WTC11 (cell line): Measurements from ENCODE around the gene RUNX2. TPM values are rescaled to one million over a fixed set of nuclear protein-coding genes. Genes with fewer than 3 reads are reported as not detected.

Source experiments
- ATAC-seq: fragments of 200-7000 bp; cut with Tn5 transposase; 2 replicates; pipeline ENCODE4 v1.10.0; 2021; ENCODE audit warnings: mild to moderate bottlenecking, moderate library complexity
- CTCF ChIA-PET: fragments of 300-600 bp; sonication (Branson Sonifier 250); formaldehyde crosslinking; loops from one replicate; lab custom pipeline; 2021; ENCODE audit warnings: antibody characterized with exemption; lab: Charles Lee
- POLR2A ChIA-PET: fragments of 350-600 bp; sonication (Branson Sonifier 250); formaldehyde crosslinking; loops from one replicate; lab custom pipeline; 2021; ENCODE audit warnings: antibody characterized with exemption; lab: Charles Lee
- DNase-seq: peaks from one replicate; pipeline ENCODE4 v3.0.0; 2021; ENCODE audit warnings: low spot score
- H3K27ac Mint-ChIP-seq: 2 replicates; pipeline ENCODE4 v1.8.0; 2021; ENCODE audit warnings: mixed read lengths
- H3K27me3 Mint-ChIP-seq: 2 replicates; pipeline ENCODE4 v1.8.0; 2021; ENCODE audit warnings: low read depth, mild to moderate bottlenecking, moderate library complexity, mixed read lengths
- H3K36me3 Mint-ChIP-seq: 2 replicates; pipeline ENCODE4 v1.8.0; 2021; ENCODE audit warnings: mixed read lengths
- H3K4me1 Mint-ChIP-seq: 2 replicates; pipeline ENCODE4 v1.8.0; 2022; ENCODE audit warnings: mixed read lengths
- H3K4me3 Mint-ChIP-seq: 2 replicates; pipeline ENCODE4 v1.8.0; 2021; ENCODE audit warnings: mild to moderate bottlenecking, moderate library complexity, mixed read lengths
- H3K9me3 Mint-ChIP-seq: 2 replicates; pipeline ENCODE4 v1.8.0; 2021; ENCODE audit warnings: mixed read lengths
- ATF3 ChIP-seq: sonication (generic); formaldehyde crosslinking; conservative IDR thresholded peaks from 2 replicates; pipeline ENCODE4 v1.8.1; 2022; ENCODE audit warnings: mild to moderate bottlenecking, missing genetic modification reagents
- CREB1 ChIP-seq: sonication (generic); formaldehyde crosslinking; IDR thresholded peaks from 2 replicates; pipeline ENCODE4 v1.8.0; 2023; ENCODE audit warnings: mild to moderate bottlenecking, missing genetic modification reagents
- EMX1 ChIP-seq: fragments of 250-450 bp; sonication (Bioruptor Pico); IDR thresholded peaks from 2 replicates; pipeline ENCODE4 v1.8.0; 2021; ENCODE audit warnings: mild to moderate bottlenecking
- GABPB1 ChIP-seq: sonication (generic); formaldehyde crosslinking; IDR thresholded peaks from 2 replicates; pipeline ENCODE4 v1.8.1; 2023; ENCODE audit warnings: mild to moderate bottlenecking, missing genetic modification reagents
- IRF1 ChIP-seq: sonication (generic); formaldehyde crosslinking; IDR thresholded peaks from 2 replicates; pipeline ENCODE4 v1.8.0; 2023; ENCODE audit warnings: missing genetic modification reagents
- NFE2L1 ChIP-seq: sonication (generic); formaldehyde crosslinking; IDR thresholded peaks from 2 replicates; pipeline ENCODE4 v1.8.1; 2023; ENCODE audit warnings: missing genetic modification reagents
- NFYB ChIP-seq: sonication (generic); formaldehyde crosslinking; conservative IDR thresholded peaks from 2 replicates; pipeline ENCODE4 v1.8.0; 2022; ENCODE audit warnings: low read depth, missing genetic modification reagents
- TEAD1 ChIP-seq: sonication (generic); formaldehyde crosslinking; IDR thresholded peaks from 2 replicates; pipeline ENCODE4 v1.8.0; 2022; ENCODE audit warnings: mild to moderate bottlenecking, missing genetic modification reagents
- TEAD4 ChIP-seq: sonication (generic); formaldehyde crosslinking; IDR thresholded peaks from 2 replicates; pipeline ENCODE4 v1.8.0; 2022; ENCODE audit warnings: mild to moderate bottlenecking, missing genetic modification reagents
- ZBTB21 ChIP-seq: sonication (generic); formaldehyde crosslinking; IDR thresholded peaks from 2 replicates; pipeline ENCODE4 v1.8.1; 2023; ENCODE audit warnings: mild to moderate bottlenecking, missing genetic modification reagents, borderline replicate concordance
- ZNF219 ChIP-seq: sonication (generic); formaldehyde crosslinking; IDR thresholded peaks from 2 replicates; pipeline ENCODE4 v1.8.0; 2023; ENCODE audit warnings: missing genetic modification reagents, mild to moderate bottlenecking, borderline replicate concordance
- ZNF317 ChIP-seq: sonication (generic); formaldehyde crosslinking; IDR thresholded peaks from 2 replicates; pipeline ENCODE4 v1.8.1; 2023; ENCODE audit warnings: low read depth, mild to moderate bottlenecking, moderate library complexity, missing genetic modification reagents, borderline replicate concordance
- ZNF423 ChIP-seq: fragments of 250-450 bp; sonication (Bioruptor Pico); IDR thresholded peaks from 2 replicates; pipeline ENCODE4 v2.1.2; 2022; ENCODE audit warnings: mild to moderate bottlenecking, moderate library complexity
- ZNF425 ChIP-seq: fragments of 250-450 bp; sonication (Bioruptor Pico); conservative IDR thresholded peaks from 2 replicates; pipeline ENCODE4 v1.9.0; 2021; ENCODE audit warnings: mild to moderate bottlenecking
- ZNF671 ChIP-seq: fragments of 250-450 bp; sonication (Bioruptor Pico); IDR thresholded peaks from 2 replicates; pipeline ENCODE4 v1.8.0; 2021; ENCODE audit warnings: mild to moderate bottlenecking
- total RNA-seq: library from RNA; stranded (reverse); gene quantifications from 3 replicates; pipeline ENCODE4 v1.2.3, GENCODE V29; 2021
- TF ChIP-seq, protein P1 (sequence below): sonication (generic); formaldehyde crosslinking; IDR thresholded peaks from 2 replicates; pipeline ENCODE4 v1.8.1; 2022; ENCODE audit warnings: mild to moderate bottlenecking, missing genetic modification reagents, moderate library complexity, borderline replicate concordance
- TF ChIP-seq, protein P2 (sequence below): sonication (generic); formaldehyde crosslinking; IDR thresholded peaks from 2 replicates; pipeline ENCODE4 v1.8.0; 2022; ENCODE audit warnings: mild to moderate bottlenecking, missing genetic modification reagents
- TF ChIP-seq, protein P3 (sequence below): sonication (generic); formaldehyde crosslinking; IDR thresholded peaks from 2 replicates; pipeline ENCODE4 v1.8.1; 2023; ENCODE audit warnings: mild to moderate bottlenecking, missing genetic modification reagents
- TF ChIP-seq, protein P4 (sequence below): sonication (generic); formaldehyde crosslinking; IDR thresholded peaks from 2 replicates; pipeline ENCODE4 v1.8.0; 2023; ENCODE audit warnings: mild to moderate bottlenecking, missing genetic modification reagents
- TF ChIP-seq, protein P5 (sequence below): sonication (generic); formaldehyde crosslinking; IDR thresholded peaks from 2 replicates; pipeline ENCODE4 v1.8.1; 2022; ENCODE audit warnings: low read depth, mild to moderate bottlenecking, moderate library complexity, missing genetic modification reagents, borderline replicate concordance

Gene RUNX2
- total RNA-seq, 1 experiment from 2014 or later = 0.28 TPM

DNA sequence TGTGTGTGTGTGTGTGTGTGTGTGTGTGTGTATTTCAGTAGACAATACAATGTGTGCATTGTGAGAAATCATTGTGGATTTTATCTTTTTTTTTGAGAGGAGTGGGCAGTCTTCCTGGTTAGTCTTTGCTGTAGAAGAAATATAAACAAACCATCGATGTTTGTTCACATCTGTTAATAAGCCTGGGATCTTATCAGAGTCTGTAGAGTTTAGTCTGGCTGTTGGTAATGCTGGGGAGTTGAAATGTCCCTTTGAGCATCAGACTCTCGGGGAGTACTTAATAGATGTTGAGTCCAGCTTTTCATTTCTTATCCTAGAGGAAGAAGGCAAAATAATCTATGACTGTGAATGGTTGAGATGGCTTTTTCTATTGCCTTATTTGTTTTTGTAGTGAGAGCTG, 146.2 kb downstream of the RUNX2 start (continued):
- no peak for TF ChIP-seq ZNF425 (CRISPR knock-in tag)
- no peak for TF ChIP-seq ZBTB21 (CRISPR knock-in tag)

DNA sequence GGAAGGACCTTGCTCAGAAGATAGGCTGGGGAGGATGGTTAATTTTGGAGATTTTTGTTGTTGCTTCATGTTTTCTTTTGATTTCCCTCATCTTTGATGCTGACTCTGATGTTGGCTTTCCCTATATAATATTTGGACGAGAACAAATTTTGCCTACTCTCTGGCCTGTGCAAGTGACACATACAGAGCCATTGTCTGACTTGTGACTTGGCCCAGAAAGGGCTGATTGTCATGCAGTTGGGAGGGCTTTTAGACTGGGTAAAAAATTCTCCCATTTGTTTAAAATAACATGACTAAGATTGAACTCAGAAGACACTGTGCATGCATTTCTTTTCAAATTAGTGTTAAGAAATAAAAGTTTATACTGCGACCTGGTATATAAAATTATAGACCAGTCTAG, 148.2 kb downstream of the RUNX2 start:
- POLR2A ChIA-PET = no interaction called here
- Mint-ChIP-seq H3K4me3 (no peak overlapping the region), H3K4me1 (peaks cover 11% of the 10 kb centered on the region), H3K27ac (no peak overlapping the region), H3K36me3 (no peaks in the 10 kb centered on the region), H3K9me3 (no peaks in the 10 kb centered on the region), H3K27me3 (no peaks in the 10 kb centered on the region)
- DNase-seq (no peak), ATAC-seq (no peak)
- CTCF ChIA-PET = no interaction called here
- no peak for TF ChIP-seq NFE2L1 (CRISPR knock-in tag)
- no peak for TF ChIP-seq CREB1
- TF ChIP-seq ZNF219 (CRISPR knock-in tag) = no peak
- TF ChIP-seq IRF1 (CRISPR knock-in tag) = no peak

- no peak overlapping the region for H3K4me3 Mint-ChIP-seq
- TF ChIP-seq NFYB (CRISPR knock-in tag) = no peak
- no peak for TF ChIP-seq TEAD4 (CRISPR knock-in tag)
- no peak for TF ChIP-seq GABPB1 (CRISPR knock-in tag)
- TF ChIP-seq, protein P1, sequence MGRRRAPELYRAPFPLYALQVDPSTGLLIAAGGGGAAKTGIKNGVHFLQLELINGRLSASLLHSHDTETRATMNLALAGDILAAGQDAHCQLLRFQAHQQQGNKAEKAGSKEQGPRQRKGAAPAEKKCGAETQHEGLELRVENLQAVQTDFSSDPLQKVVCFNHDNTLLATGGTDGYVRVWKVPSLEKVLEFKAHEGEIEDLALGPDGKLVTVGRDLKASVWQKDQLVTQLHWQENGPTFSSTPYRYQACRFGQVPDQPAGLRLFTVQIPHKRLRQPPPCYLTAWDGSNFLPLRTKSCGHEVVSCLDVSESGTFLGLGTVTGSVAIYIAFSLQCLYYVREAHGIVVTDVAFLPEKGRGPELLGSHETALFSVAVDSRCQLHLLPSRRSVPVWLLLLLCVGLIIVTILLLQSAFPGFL (CRISPR knock-in tag) = no peak
- TF ChIP-seq, protein P2, sequence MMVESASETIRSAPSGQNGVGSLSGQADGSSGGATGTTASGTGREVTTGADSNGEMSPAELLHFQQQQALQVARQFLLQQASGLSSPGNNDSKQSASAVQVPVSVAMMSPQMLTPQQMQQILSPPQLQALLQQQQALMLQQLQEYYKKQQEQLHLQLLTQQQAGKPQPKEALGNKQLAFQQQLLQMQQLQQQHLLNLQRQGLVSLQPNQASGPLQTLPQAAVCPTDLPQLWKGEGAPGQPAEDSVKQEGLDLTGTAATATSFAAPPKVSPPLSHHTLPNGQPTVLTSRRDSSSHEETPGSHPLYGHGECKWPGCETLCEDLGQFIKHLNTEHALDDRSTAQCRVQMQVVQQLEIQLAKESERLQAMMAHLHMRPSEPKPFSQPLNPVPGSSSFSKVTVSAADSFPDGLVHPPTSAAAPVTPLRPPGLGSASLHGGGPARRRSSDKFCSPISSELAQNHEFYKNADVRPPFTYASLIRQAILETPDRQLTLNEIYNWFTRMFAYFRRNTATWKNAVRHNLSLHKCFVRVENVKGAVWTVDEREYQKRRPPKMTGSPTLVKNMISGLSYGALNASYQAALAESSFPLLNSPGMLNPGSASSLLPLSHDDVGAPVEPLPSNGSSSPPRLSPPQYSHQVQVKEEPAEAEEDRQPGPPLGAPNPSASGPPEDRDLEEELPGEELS (CRISPR knock-in tag) = no peak
- TF ChIP-seq ATF3 (CRISPR knock-in tag) = no peak
- no peak for TF ChIP-seq CREB1
- no peak for TF ChIP-seq ZNF671 (CRISPR knock-in tag)
- TF ChIP-seq ZNF423 (CRISPR knock-in tag) = no peak
- TF ChIP-seq, protein P3, sequence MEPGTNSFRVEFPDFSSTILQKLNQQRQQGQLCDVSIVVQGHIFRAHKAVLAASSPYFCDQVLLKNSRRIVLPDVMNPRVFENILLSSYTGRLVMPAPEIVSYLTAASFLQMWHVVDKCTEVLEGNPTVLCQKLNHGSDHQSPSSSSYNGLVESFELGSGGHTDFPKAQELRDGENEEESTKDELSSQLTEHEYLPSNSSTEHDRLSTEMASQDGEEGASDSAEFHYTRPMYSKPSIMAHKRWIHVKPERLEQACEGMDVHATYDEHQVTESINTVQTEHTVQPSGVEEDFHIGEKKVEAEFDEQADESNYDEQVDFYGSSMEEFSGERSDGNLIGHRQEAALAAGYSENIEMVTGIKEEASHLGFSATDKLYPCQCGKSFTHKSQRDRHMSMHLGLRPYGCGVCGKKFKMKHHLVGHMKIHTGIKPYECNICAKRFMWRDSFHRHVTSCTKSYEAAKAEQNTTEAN (CRISPR knock-in tag) = no peak
- no peak for TF ChIP-seq ZNF317
- TF ChIP-seq TEAD1 (CRISPR knock-in tag) = no peak
- TF ChIP-seq EMX1 = no peak
- TF ChIP-seq, protein P4, sequence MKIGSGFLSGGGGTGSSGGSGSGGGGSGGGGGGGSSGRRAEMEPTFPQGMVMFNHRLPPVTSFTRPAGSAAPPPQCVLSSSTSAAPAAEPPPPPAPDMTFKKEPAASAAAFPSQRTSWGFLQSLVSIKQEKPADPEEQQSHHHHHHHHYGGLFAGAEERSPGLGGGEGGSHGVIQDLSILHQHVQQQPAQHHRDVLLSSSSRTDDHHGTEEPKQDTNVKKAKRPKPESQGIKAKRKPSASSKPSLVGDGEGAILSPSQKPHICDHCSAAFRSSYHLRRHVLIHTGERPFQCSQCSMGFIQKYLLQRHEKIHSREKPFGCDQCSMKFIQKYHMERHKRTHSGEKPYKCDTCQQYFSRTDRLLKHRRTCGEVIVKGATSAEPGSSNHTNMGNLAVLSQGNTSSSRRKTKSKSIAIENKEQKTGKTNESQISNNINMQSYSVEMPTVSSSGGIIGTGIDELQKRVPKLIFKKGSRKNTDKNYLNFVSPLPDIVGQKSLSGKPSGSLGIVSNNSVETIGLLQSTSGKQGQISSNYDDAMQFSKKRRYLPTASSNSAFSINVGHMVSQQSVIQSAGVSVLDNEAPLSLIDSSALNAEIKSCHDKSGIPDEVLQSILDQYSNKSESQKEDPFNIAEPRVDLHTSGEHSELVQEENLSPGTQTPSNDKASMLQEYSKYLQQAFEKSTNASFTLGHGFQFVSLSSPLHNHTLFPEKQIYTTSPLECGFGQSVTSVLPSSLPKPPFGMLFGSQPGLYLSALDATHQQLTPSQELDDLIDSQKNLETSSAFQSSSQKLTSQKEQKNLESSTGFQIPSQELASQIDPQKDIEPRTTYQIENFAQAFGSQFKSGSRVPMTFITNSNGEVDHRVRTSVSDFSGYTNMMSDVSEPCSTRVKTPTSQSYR (CRISPR knock-in tag) = no peak
- TF ChIP-seq, protein P5, sequence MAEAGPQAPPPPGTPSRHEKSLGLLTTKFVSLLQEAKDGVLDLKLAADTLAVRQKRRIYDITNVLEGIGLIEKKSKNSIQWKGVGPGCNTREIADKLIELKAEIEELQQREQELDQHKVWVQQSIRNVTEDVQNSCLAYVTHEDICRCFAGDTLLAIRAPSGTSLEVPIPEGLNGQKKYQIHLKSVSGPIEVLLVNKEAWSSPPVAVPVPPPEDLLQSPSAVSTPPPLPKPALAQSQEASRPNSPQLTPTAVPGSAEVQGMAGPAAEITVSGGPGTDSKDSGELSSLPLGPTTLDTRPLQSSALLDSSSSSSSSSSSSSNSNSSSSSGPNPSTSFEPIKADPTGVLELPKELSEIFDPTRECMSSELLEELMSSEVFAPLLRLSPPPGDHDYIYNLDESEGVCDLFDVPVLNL (CRISPR knock-in tag) = no peak
Observed at GRCh38 chr6:45477278-45477677, 149.1 kb downstream of the RUNX2 start.

More at GRCh38 chr6:45477278-45477677, 149.1 kb downstream of the RUNX2 start:
- ATAC-seq (no peak), DNase-seq (no peak)
- ChIA-PET CTCF (no interaction called here), POLR2A (no interaction called here)
- peaks cover 11% of the 10 kb centered on the region for H3K4me1 Mint-ChIP-seq
- no peaks in the 10 kb centered on the region for H3K27me3 Mint-ChIP-seq
- H3K9me3 Mint-ChIP-seq = no peaks in the 10 kb centered on the region
- H3K36me3 Mint-ChIP-seq = no peaks in the 10 kb centered on the region
- H3K27ac Mint-ChIP-seq = no peak overlapping the region
